ENCODE data around the gene ACSL3.
A peak's percentile ranks its signal among the peaks of the same experiment; 100 is the strongest.
"Not testable (repeated sequence)": the region's sequence is repeated elsewhere in the genome, so short reads cannot be mapped to it uniquely, and the experiment has no call there.

The ACSL3 gene

GRCh38 chr2:222916229-222917197 lies 55.7 kb downstream of the ACSL3 start:
- Histone ChIP-seq H3K4me2 (ENCODE audit: low read length) (no peak overlapping the region), H3K4me1 (peaks cover 34% of the 10 kb centered on the region), H3K27me3 (ENCODE audit: control insufficient read depth, insufficient read depth, low read length) (no peaks in the 10 kb centered on the region), H2AFZ (no peak overlapping the region), H3K9ac (no peak overlapping the region), H3K9me3 (ENCODE audit: control insufficient read depth, low read length) (no peaks in the 10 kb centered on the region), H3K79me2 (peaks cover 54% of the 10 kb centered on the region), H3K4me3 (ENCODE audit: low read depth, low read length) (no peak overlapping the region), H3K36me3 (ENCODE audit: control insufficient read depth, insufficient read depth, low read length) (no peaks in the 10 kb centered on the region), H3K27ac (no peak overlapping the region)
- TF ChIP-seq, protein P1, sequence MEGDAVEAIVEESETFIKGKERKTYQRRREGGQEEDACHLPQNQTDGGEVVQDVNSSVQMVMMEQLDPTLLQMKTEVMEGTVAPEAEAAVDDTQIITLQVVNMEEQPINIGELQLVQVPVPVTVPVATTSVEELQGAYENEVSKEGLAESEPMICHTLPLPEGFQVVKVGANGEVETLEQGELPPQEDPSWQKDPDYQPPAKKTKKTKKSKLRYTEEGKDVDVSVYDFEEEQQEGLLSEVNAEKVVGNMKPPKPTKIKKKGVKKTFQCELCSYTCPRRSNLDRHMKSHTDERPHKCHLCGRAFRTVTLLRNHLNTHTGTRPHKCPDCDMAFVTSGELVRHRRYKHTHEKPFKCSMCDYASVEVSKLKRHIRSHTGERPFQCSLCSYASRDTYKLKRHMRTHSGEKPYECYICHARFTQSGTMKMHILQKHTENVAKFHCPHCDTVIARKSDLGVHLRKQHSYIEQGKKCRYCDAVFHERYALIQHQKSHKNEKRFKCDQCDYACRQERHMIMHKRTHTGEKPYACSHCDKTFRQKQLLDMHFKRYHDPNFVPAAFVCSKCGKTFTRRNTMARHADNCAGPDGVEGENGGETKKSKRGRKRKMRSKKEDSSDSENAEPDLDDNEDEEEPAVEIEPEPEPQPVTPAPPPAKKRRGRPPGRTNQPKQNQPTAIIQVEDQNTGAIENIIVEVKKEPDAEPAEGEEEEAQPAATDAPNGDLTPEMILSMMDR (IDR thresholded peaks at IDR 0.05) = no peak

GRCh38 chr2:222917212-222917611 lies 56.4 kb downstream of the ACSL3 start:
- peaks cover 47% of the 10 kb centered on the region for H3K79me2 ChIP-seq
- not testable (repeated sequence) for H3K36me3 ChIP-seq (ENCODE audit: control insufficient read depth, insufficient read depth, low read length); H3K27ac ChIP-seq; H3K9me3 ChIP-seq (ENCODE audit: control insufficient read depth, low read length); H3K4me3 ChIP-seq (ENCODE audit: low read depth, low read length); H3K4me2 ChIP-seq (ENCODE audit: low read length); H3K9ac ChIP-seq; H3K27me3 ChIP-seq (ENCODE audit: control insufficient read depth, insufficient read depth, low read length); H2AFZ ChIP-seq
- peaks cover 27% of the 10 kb centered on the region for H3K4me1 ChIP-seq

- Histone ChIP-seq H3K27me3 (ENCODE audit: control insufficient read depth, insufficient read depth, low read length) (no peaks in the 10 kb centered on the region), H3K27ac (peak overlapping the region; percentile 36), H3K79me2 (peaks cover 37% of the 10 kb centered on the region), H3K4me3 (ENCODE audit: low read depth, low read length) (no peak overlapping the region), H3K4me2 (ENCODE audit: low read length) (no peak overlapping the region), H3K9ac (no peak overlapping the region), H2AFZ (no peak overlapping the region), H3K4me1 (peaks cover 14% of the 10 kb centered on the region), H3K36me3 (ENCODE audit: control insufficient read depth, insufficient read depth, low read length) (no peaks in the 10 kb centered on the region), H3K9me3 (ENCODE audit: control insufficient read depth, low read length) (no peaks in the 10 kb centered on the region)
- TF ChIP-seq, protein P1 (IDR thresholded peaks at IDR 0.05) = no peak
Measured at GRCh38 chr2:222919841-222920526, 59.1 kb downstream of the ACSL3 start.

DNA sequence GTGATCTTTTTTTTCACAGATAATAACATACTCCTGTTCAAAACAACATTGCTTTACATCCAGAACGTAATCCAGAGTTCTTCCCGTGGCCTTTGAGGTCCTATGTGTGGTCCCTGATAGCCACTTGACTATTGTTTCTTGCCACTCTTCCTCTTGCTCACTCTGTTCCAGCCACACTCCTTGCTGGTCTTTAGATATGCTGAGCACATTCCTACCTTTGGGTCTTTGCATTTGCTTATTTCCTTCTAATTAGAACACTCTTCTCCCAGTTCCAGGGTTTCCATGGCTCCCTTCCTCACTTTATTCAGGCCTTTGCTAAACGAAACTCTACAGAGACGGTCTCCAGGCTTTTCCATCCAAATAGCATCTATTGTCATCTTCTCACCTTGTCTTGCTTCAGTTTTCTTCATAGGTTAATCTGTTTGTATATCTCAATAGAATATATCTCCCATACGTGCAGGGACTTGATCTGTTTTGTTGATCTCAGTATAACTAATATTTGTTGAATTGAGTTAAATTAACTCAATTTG lies 59.9 kb downstream of the ACSL3 start:
- Histone ChIP-seq H3K36me3 (ENCODE audit: control insufficient read depth, insufficient read depth, low read length) (no peaks in the 10 kb centered on the region), H3K27me3 (ENCODE audit: control insufficient read depth, insufficient read depth, low read length) (no peaks in the 10 kb centered on the region), H3K9ac (no peak overlapping the region), H3K9me3 (ENCODE audit: control insufficient read depth, low read length) (no peaks in the 10 kb centered on the region), H3K79me2 (peaks cover 30% of the 10 kb centered on the region), H2AFZ (no peak overlapping the region), H3K4me3 (ENCODE audit: low read depth, low read length) (no peak overlapping the region), H3K27ac (no peak overlapping the region), H3K4me1 (peaks cover 14% of the 10 kb centered on the region), H3K4me2 (ENCODE audit: low read length) (no peak overlapping the region)
- TF ChIP-seq, protein P1 (IDR thresholded peaks at IDR 0.05) = no peak
